Activated CD4-positive, alpha-beta T cell treated with anti-CD3 and anti-CD28 coated beads, Interleukin-2, amount 50 U/mL, for 1 hour (primary cell): Measurements from ENCODE around the gene NUDCD3.
A peak's percentile ranks its signal among the peaks of the same experiment; 100 is the strongest.

Source experiments
- DNase-seq: peaks from one replicate; pipeline ENCODE4 v3.0.0-alpha.2; 2020

The NUDCD3 gene

GRCh38 chr7:44490351-44491200, at the start of gene NUDCD3:
NUDCD3 (minus strand) TSS chr7:44490658; CDS start chr7:44490600, 58 bp downstream.
- peak; percentile 80 for DNase-seq

GRCh38 chr7:44539669-44540506, 49.4 kb upstream of the NUDCD3 start:
- DNase-seq: no peak

DNA sequence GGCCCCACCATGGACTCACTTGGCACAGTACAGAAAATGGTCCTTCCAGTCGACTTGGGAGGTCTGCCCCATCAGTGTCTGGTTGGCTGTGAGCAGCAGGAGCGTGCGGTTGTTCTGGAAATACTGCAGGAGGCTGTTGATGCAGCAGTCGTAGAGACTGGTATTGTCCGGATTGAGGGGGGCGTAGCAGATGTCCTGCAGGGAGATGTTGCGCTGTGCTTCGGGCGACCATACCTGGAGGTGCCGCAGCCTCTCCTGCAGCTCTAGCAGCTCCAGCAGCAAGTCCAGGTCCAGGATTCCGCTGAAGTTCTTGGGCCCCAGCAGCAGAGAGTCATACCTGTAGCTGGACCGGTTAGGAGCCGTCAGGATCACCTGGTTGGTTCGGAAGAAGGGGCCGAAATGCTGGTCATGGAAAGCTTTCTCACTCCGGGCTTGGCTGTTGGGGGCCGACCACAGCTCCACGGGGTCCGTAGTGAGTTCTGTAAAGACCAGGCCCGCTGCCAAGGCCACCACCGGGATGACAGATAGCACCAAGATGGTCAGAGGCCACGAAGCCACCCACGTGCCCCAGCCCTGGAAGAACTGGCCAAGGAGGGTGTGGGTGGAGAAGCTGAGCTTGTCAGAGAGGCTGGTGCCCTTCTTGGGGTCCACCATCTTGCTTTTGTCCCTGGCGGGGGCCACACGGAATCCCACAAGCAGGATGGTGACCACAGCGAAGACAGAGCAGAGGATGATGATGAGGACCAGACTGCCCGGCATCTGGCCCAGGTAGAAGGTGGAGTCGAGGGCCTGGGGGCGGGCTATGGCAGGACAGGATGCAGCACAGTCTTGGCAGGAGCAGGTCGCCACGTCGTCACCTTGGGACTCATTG, 48.6 kb upstream of the NUDCD3 start:
- no peak for DNase-seq

DNA sequence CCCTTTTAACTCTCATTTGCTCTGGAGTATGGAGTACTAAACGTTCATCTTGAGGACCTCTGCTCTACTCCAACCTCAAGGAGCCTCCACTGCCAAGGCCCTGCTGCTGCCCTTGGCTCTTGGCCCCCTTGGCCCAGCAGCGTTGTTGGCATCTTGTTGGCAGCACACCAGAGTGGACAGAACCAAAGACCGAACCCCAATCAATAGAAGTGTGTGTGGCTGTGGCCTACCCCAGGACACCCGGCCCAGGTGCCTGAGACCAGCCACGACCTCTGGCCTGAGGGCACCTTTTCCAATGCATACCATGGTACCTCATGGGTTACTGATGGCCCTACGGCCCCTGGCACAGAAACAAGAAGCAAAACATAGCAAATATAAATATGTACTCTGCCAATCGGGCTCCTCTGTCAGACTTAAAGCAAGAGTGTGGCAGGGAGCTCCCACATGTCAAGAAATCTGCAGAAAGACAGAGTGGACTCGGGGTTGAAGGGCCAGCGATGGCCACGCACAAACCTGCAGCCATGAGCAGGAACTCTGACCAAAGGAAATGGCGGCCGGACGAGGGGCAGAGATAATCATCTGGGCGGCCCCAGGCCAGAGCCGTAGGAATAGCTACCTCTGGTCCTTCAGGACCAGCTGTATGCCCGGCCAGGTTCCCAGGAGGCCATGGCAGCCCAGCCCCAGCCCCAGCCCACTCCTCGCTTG, 47.8 kb upstream of the NUDCD3 start:
- no peak for DNase-seq

DNA sequence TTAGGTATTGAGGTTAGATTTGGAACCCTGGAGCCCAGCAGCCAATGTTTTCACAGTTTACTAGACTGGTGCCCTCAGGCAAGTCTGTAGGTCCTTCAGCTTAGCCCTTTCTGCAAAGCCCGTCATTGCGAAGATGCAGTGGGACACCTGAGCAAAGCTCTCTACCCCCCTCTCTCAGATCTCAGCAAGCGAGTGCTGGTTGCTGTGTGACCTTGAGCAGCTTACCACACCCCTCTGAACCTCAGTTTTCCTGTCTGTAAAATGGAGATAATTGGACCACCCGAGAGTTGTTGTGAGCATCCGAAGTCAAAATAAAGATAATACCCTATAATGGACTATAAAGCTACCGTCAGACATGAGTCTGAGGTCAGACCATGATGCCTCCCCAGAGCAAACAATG, 47.0 kb upstream of the NUDCD3 start:
- no peak for DNase-seq

- DNase-seq: no peak
Measured at GRCh38 chr7:44536090-44536489, 45.6 kb upstream of the NUDCD3 start.

GRCh38 chr7:44535348-44536064, 45.0 kb upstream of the NUDCD3 start:
- DNase-seq: no peak

GRCh38 chr7:44534501-44534900, 44.0 kb upstream of the NUDCD3 start:
- DNase-seq: peak; percentile 30

DNA sequence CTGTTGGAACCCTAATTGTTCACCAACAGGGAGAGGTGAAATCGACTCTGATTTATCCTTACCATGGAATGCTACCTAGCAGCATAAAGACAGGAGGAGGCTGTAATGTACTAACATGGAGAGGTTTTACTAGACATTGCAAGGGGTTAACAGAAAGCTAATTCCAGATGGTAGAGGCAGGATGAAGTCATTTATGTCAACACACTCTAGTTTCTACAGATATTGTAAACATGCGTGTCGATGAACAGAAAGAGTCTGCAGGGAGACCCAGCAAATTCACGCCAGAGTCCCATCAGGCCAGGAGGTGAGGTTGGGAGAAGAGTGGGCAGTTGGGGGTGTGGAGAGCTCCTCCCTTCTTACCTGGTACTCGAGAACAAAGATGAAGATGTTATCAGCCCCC, 43.6 kb upstream of the NUDCD3 start:
- DNase-seq: no peak

- DNase-seq: no peak
Measured at GRCh38 chr7:44533301-44534055, 43.0 kb upstream of the NUDCD3 start.

DNA sequence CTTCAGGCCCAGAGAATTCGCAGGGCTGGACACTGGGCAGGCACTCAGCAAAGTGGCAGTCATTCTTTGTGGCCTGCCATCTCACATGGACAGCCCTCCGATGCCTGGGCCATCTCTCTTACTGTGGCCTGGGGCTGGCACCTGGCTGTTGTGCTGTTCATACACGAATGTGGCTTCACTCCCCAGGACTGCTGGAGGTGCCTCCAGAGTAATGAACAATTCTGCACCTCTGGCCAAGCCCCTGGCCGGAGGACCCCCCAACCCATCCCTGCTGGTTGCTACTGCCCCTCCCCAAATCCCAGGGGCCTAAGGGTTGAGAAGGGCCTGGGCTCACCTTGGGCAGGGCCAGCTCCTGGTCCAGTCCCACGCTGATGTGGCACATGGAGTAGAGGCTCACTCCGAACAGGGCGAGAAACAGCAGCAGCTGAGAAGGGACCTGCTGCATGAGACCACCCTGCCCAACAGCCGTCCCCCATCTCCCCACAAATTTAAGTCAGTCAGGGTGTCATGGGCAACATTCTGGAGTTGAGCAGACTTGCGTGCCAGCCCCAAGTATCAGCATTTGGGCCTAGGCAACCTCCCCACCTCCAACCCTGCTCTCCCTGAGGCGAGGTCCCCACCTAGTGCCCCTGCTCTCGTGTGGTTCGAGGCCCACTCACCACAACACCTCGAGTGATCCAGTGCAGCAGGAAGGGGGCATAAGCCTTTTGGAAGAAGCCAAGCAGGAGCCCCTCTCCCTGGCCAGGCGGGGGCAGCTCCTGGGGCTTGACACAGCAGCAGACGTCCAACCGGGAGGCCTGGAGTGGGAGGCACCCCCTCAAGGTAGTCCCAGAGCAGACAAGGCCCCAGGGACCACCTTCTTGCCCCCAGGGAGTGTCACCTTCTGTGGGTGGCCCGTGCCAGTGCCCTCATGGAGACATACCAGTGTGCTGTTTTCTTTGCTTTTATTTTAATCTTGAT, 41.2 kb upstream of the NUDCD3 start:
- DNase-seq: no peak

DNA sequence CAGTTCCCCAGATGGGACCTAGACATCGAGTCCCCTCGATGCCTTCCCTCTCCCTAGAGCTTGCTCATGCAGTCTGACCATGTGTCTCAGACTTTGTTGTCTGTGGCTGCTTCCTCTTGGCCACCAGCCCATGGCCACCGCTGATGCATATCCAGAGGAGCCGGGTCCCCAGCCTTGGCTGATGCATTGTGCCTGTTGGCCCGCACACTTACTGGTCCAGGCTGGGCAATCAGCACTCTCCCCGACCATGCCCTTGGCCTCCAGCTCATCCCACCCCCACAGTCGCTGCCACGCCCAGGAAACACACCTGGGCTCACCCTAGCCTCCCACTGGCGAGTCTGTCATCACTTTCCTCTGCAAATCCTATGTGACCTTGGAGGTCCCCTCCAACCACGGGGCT, 40.5 kb upstream of the NUDCD3 start:
- no peak for DNase-seq

DNA sequence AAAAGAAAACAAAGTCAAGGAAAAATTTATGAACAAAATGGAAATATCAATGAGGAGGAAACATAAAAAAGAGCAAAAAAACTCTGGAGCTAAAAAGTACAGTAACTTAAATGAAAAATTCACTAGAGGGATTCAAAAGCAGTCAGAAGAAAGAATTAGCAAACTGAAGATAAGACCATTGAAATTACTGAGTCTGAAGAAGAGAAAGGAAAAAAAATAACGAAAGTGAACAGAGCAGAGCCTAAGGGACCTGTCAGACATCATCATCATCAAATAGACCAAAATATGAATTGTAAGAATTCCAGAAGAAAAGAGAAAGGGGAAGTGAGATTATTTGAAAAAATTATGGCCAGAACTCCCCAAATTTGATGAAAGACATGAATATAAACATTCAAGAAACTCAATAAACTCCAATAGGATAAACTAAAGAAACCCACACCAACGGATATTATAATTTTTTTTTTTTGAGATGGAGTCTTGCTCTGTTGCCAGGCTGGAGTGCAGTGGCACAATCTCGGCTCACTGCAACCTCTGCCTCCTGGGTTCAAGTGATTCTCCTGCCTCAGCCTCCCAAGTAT, 34.4 kb upstream of the NUDCD3 start:
- DNase-seq: no peak

- DNase-seq: no peak
Measured at GRCh38 chr7:44522315-44522714, 31.9 kb upstream of the NUDCD3 start.

- no peak for DNase-seq
Measured at GRCh38 chr7:44521347-44522095, 31.1 kb upstream of the NUDCD3 start.

DNA sequence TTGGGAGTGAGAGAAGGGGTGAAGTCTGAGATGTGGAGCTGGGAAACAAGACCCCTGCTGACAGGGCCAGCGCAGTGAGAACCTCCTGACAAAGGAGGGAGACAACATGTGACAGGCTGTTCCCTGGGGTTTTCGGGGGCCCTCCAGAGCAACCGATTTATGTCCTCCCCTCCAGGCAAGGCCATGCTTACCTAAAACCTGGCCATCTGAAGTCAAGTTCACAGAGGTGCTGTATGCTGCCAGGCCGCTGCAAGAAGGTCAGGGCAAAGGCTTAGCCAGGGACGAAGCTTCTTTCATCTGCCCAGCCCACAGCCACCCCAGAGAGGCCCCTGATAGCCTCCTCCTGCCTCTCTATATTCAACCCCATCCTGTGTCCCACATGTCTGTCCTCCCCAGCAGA, 30.1 kb upstream of the NUDCD3 start:
- no peak for DNase-seq

GRCh38 chr7:44519546-44519945, 29.1 kb upstream of the NUDCD3 start:
- DNase-seq: no peak

DNA sequence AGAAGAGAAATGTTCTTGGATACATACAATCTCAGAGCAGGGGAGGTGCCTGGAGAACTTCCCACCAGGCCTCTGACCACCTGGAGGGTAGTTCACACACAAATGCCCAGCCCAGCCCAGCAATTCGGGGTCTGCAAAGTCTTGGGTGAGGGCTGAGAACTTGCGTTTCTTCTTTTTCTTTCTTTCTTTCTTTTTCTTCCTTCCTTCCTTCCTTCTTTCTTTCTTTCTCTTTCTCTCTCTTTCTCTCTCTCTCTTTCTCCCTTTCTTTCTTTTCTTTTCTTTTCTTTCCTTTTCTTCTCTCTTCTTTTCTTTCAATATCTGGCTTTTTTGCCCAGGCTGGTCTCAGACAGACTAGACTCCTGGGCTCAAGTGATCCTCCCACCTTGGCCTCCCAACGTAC, 28.3 kb upstream of the NUDCD3 start:
- DNase-seq: no peak

- DNase-seq: no peak
Measured at GRCh38 chr7:44517175-44517574, 26.7 kb upstream of the NUDCD3 start.
